Measurements from ENCODE around the gene HNRNPA1L2.
"Not testable (repeated sequence)": the region's sequence is repeated elsewhere in the genome, so short reads cannot be mapped to it uniquely, and the experiment has no call there.

- TF ChIP-seq CTCF (IDR thresholded peaks at IDR 0.05; ENCODE audit: low read length); EZH2phosphoT487 (IDR thresholded peaks at IDR 0.05; ENCODE audit: low read length); EZH2 (optimal IDR thresholded peaks at IDR 0.05; ENCODE audit: low read depth, low read length): not testable (repeated sequence)
Observed at GRCh38 chr13:52593175-52593574, 49.1 kb upstream of the HNRNPA1L2 start.

Measured in MM.1S (cell line).